Muscle layer of colon (tissue), 2 donors: ENCODE measurements around the gene MYL5.
"Not testable (repeated sequence)": the region's sequence is repeated elsewhere in the genome, so short reads cannot be mapped to it uniquely, and the experiment has no call there.

Experiments used
- H3K27ac ChIP-seq: one replicate; pipeline ENCODE4 v1.7.0; 2013; ENCODE audit warnings: low read depth, mild to moderate bottlenecking, low read length, moderate library complexity
- H3K27me3 ChIP-seq, 2 donors: one replicate each; pipeline ENCODE4 v1.7.0; 2013; ENCODE audit warnings: low read length in 2 of 2, mild to moderate bottlenecking in 2 of 2; ENCODE audit not compliant: insufficient read depth in 2 of 2, control insufficient read depth in 1 of 2
- H3K36me3 ChIP-seq: one replicate; pipeline ENCODE4 v1.7.0; 2013; ENCODE audit warnings: mild to moderate bottlenecking, low read length; ENCODE audit not compliant: insufficient read depth
- H3K4me1 ChIP-seq: one replicate; pipeline ENCODE4 v1.7.0; 2013; ENCODE audit warnings: mild to moderate bottlenecking, low read length; ENCODE audit not compliant: insufficient read depth
- H3K4me3 ChIP-seq, 2 donors: one replicate each; pipeline ENCODE4 v1.7.0; 2013; ENCODE audit warnings: low read length in 2 of 2, low read depth in 1 of 2, mild to moderate bottlenecking in 1 of 2, moderate library complexity in 1 of 2
- H3K9ac ChIP-seq: one replicate; pipeline ENCODE4 v1.7.0; 2013; ENCODE audit warnings: low read length
- H3K9me3 ChIP-seq: one replicate; pipeline ENCODE4 v1.7.0; 2013; ENCODE audit warnings: mild to moderate bottlenecking, low read length
- donor health status: abdominal sarcoma.
- donor health status: Adenocarcinoma of cecum.

Gene MYL5

DNA sequence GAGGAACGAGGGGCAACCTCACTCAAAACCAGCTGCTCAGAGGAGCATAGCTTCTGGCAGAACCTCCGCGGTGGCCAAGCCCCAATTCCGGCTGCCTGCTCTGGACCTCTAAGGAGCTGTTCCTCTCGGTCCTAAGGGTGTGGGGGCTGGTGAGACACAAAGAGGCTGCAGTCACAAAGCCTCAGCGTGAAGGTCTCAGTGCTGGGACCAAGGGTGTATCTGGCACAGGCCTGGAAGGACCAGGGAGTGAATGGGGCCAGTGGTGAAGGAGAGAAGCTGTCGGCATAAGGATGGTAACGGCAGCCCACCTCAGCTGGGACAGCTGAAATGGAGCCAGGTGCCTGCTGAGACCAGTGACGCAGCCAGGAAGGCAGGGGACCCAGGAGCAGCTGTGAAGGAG is 43.7 kb upstream of the MYL5 start:
- Histone ChIP-seq H3K9ac (no peak overlapping the region), H3K36me3 (no peaks in the 10 kb centered on the region), H3K4me3 (no peak overlapping the region), H3K27me3 (peaks cover 0 to 10% of the 10 kb centered on the region in 2 donors), H3K9me3 (no peaks in the 10 kb centered on the region), H3K27ac (no peak overlapping the region), H3K4me1 (no peaks in the 10 kb centered on the region)

DNA sequence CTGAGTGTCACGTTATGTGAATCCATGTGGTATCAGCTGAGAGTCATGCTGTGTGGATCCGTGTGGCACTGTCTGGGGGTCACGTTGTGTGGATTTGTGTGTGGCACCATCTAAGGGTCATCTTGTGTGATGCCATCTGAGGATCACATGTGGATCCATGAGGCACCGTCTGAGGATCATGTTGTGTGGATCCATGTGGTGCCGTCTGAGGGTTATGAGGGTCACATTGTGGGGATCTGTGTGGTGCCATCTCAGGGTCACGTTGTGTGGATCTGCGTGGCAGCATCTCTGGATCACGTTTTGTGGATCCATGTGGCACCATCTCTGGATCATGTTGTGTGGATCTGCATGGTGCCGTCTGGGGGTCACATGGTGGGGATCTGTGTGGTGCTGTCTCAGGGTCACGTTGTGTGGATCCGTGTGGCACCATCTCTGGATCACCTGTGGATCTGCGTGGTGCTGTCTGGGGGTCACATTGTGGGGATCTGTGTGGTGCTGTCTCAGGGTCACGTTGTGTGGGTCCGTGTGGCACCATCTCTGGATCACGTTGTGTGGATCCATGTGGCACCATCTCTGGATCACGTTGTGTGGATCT is 42.0 kb upstream of the MYL5 start:
- H3K27ac ChIP-seq, result no peak overlapping the region
- peaks cover 0 to 10% of the 10 kb centered on the region in 2 donors for H3K27me3 ChIP-seq
- no peaks in the 10 kb centered on the region for H3K9me3 ChIP-seq
- H3K4me1 ChIP-seq, result no peaks in the 10 kb centered on the region
- no peaks in the 10 kb centered on the region for H3K36me3 ChIP-seq
- H3K4me3 ChIP-seq, result no peak overlapping the region
- H3K9ac ChIP-seq, result no peak overlapping the region

DNA sequence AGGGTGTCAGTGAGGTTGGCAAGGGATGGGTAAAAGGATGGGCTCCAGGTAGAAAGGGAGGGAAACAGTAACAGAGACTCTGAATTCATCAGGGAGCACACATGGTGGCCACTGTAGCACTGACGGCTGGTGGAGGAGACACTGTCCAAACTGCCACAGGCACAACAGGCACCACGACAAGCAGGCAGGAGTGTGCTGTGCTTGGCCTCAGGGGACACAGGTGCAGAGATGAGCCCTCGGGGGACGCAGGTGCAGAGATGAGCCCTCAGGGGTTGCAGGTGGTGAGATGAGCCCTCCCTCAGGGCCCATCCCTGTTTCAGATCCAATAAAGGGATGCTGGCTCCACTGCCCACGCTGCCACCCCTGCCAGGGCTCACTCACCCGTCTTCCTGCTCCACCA is 41.4 kb upstream of the MYL5 start:
- Histone ChIP-seq H3K9ac (no peak overlapping the region), H3K4me3 (no peak overlapping the region), H3K4me1 (no peaks in the 10 kb centered on the region), H3K36me3 (no peaks in the 10 kb centered on the region), H3K27me3 (peaks cover 0 to 10% of the 10 kb centered on the region in 2 donors), H3K27ac (no peak overlapping the region), H3K9me3 (no peaks in the 10 kb centered on the region)

DNA sequence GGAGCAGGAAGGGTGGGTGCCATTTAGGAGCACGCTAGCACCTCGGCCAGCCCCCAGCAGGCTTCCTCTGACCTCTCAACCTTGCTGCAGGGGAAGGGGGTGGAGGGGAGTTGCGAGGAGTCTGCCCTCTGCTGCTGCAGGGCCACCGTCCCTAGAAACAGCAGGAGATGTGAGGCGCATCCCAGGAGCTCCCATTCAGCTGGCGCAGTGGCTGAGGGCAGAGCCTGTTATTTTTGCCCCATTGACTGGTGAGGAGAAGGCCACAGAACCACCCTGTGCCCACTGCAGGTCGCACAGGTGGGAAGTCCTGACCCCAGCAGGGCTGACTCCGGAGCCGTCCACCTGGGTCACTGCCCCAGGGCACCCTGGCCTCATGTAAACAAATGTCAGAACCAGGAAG is 40.9 kb upstream of the MYL5 start:
- H3K27ac ChIP-seq, result no peak overlapping the region
- H3K9ac ChIP-seq, result no peak overlapping the region
- no peaks in the 10 kb centered on the region for H3K36me3 ChIP-seq
- H3K9me3 ChIP-seq, result no peaks in the 10 kb centered on the region
- H3K27me3 ChIP-seq, result peaks cover 0 to 10% of the 10 kb centered on the region in 2 donors
- no peak overlapping the region for H3K4me3 ChIP-seq
- no peaks in the 10 kb centered on the region for H3K4me1 ChIP-seq

DNA sequence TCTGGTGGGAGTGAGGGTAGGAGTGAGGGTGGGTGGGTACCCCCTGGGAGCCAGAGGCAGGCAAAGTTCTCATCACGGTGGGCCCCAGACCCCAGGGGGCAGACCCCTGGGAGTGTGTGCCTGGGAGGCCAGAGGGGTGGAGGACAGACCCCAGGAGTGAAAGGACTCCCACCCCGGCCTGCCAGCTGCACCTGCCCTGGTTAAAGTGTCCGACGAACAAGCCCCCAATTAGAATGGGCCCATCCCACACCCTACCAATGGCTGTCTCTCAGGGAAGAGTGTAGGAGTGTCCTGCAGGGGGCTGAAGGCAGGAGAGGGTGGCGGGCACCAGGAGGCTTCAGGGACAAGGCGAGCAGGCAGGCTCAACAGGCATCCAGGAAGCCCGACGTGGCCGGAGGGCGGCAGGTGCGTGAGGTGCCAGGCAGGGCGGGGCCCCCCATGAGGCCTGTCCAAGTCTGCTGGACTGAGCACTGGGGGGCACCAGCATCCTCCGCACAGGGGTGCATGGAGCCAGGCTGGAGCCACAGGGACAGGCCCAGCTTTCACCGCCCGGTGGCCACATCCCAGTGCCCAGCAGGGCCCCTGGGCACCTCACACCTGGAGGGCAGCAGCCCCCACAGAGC is 40.3 kb upstream of the MYL5 start:
- no peaks in the 10 kb centered on the region for H3K36me3 ChIP-seq
- H3K27ac ChIP-seq, result no peak overlapping the region
- H3K4me1 ChIP-seq, result no peaks in the 10 kb centered on the region
- no peak overlapping the region for H3K4me3 ChIP-seq
- peaks cover 0 to 3% of the 10 kb centered on the region in 2 donors for H3K27me3 ChIP-seq
- H3K9ac ChIP-seq, result no peak overlapping the region
- H3K9me3 ChIP-seq, result no peaks in the 10 kb centered on the region

DNA sequence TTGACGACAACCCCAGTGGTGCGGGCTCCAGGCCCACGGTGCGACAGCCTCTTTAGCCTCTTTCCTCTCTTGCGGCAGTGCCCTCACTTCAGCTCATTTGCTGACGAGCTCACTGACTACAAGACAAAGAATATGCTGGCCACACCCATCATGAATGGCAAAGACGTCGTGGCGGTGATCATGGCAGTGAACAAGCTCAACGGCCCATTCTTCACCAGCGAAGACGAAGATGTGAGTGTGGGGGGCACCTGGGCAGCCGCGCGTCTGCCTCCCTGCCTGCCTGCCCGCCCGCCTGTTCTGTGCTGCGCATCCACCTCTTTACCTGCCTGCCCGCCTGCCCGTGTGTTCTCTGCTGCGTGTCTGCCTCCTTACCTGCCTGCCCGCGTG is 39.8 kb upstream of the MYL5 start:
- Histone ChIP-seq H3K4me1 (no peaks in the 10 kb centered on the region), H3K27ac (no peak overlapping the region), H3K9me3 (no peaks in the 10 kb centered on the region), H3K9ac (no peak overlapping the region), H3K4me3 (no peak overlapping the region), H3K36me3 (no peaks in the 10 kb centered on the region), H3K27me3 (no peaks in the 10 kb centered on the region)

DNA sequence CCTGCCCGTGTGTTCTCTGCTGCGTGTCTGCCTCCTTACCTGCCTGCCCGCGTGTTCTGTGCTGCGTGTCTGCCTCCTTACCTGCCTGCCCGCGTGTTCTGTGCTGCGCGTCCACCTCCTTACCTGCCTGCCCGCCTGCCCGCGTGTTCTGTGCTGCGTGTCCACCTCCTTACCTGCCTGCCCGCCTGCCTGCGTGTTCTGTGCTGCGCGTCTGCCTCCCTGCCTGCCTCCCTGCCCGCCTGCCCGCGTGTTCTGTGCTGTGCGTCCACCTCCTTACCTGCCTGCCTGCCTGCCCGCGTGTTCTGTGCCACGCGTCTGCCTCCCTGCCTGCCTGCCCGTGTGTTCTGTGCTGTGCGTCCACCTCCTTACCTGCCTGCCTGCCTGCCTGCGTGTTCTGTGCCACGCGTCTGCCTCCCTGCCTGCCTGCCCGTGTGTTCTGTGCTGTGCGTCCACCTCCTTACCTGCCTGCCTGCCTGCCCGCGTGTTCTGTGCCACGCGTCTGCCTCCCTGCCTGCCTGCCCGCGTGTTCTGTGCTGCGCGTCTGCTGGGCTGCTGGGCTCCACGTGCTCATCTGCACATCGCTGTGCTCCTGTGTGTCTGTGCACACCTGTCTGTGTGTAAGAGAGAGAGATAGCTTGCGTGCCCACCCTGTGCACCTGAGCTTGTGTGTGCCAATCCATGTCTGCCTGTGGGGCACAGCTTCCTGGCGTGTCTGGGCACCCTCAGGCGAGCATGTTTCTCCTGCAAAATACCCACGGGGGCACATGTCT is 39.1 kb upstream of the MYL5 start:
- not testable (repeated sequence) for H3K27me3 ChIP-seq, H3K4me1 ChIP-seq, H3K9ac ChIP-seq, H3K4me3 ChIP-seq, H3K9me3 ChIP-seq, H3K27ac ChIP-seq, H3K36me3 ChIP-seq

DNA sequence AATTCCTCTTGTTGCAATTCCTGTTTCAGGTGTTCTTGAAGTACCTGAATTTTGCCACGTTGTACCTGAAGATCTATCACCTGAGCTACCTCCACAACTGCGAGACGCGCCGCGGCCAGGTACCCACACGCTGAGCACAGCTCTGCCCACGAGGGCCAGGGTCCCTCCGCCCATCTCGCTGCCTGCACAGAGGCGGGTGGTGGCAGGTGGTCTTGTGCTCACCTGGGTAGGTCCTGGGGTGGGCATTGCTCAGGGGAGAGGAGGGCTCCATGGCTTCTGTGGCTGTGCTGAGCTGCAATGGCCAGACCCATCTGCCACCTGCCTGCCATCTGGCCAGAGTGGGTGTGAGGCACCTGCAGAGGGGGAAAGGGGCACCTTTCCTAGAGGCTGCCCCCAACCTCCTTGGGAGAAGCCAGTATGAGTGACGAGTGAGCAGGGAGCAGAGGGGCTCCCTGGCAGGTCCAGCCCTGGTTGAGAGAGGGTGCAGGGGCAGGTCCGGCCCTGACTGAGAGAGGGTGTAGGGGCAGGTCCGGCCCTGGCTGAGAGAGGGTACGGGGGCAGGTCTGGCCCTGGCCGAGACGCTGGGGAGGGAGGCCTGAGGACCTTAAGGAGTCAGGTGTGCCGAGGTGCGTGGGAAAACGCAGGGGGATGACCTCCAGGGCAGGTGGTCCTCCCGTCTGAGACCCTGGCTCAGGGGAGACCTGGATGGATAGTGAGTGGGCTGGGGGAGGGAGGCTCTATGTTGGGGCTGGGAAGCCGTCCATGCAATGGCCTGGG is 38.3 kb upstream of the MYL5 start:
- no peaks in the 10 kb centered on the region for H3K9me3 ChIP-seq
- no peak overlapping the region for H3K4me3 ChIP-seq
- no peaks in the 10 kb centered on the region for H3K4me1 ChIP-seq
- H3K9ac ChIP-seq, result no peak overlapping the region
- H3K36me3 ChIP-seq, result no peaks in the 10 kb centered on the region
- no peaks in the 10 kb centered on the region for H3K27me3 ChIP-seq
- no peak overlapping the region for H3K27ac ChIP-seq

DNA sequence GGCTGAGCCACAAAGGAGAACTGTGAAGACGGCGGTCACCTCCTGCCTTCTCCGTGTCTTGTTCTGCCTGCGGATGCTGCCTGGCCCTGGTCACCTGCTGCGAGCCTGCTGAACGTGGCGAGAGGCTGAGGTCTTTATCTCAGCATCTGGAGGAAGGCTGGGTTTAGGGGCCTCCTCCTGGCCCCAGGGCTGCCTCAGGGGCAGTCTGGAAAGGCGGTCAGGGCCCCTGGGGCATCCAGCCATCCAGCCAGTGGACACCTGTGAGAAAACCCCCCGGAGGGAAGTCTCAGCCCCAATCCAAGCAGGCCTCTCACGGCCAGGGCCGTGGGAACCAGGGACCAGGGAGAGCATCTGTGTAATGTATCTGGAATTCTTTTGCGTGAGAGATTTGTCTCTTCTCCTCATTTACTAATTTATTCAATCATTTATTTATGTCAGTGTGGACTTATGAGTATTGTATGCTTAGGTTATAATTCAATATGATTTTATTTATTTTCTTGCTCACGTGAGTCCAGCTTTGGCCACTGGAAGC is 37.6 kb upstream of the MYL5 start:
- H3K27me3 ChIP-seq, result no peaks in the 10 kb centered on the region
- no peaks in the 10 kb centered on the region for H3K4me1 ChIP-seq
- no peaks in the 10 kb centered on the region for H3K36me3 ChIP-seq
- H3K9me3 ChIP-seq, result no peaks in the 10 kb centered on the region
- H3K9ac ChIP-seq, result no peak overlapping the region
- H3K4me3 ChIP-seq, result no peak overlapping the region
- H3K27ac ChIP-seq, result no peak overlapping the region

DNA sequence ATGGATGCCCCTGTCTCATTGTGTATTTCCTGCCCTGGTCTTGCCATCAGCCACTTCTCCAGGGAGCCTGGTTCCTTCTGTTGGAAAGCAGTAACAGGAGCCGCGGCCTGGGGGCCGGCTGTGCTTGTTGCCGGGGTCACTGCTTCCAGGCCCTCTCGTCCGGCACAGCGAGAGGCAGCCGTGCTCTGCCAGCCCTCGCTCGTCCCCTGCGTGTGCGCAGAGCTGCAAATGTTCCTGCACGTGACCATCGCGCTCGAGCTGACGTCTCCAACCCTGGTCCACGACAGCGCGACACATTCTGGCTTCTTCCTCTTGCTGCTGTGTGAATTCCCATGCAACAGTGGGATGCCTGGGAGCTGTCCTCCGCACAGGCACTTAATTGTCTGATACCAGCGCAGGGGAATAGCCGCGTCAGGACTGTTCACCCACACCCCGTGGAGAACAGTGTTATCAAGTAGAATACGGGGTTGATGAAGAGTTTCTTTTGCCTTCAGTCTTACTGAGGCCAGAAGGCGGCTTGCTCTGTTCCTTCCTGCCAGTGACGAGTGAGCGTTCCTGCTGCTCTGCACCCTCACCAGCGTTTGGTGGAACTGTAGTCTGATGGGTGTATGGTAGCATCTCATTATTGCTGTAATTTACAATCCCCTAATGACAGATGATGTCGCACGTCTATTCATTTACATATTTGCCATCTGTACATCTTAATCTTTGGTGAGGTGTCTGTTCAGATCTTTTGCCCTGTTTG is 36.6 kb upstream of the MYL5 start:
- H3K9me3 ChIP-seq, result no peaks in the 10 kb centered on the region
- H3K27ac ChIP-seq, result no peak overlapping the region
- H3K36me3 ChIP-seq, result no peaks in the 10 kb centered on the region
- H3K4me1 ChIP-seq, result no peaks in the 10 kb centered on the region
- H3K27me3 ChIP-seq, result no peaks in the 10 kb centered on the region
- H3K9ac ChIP-seq, result no peak overlapping the region
- no peak overlapping the region for H3K4me3 ChIP-seq

DNA sequence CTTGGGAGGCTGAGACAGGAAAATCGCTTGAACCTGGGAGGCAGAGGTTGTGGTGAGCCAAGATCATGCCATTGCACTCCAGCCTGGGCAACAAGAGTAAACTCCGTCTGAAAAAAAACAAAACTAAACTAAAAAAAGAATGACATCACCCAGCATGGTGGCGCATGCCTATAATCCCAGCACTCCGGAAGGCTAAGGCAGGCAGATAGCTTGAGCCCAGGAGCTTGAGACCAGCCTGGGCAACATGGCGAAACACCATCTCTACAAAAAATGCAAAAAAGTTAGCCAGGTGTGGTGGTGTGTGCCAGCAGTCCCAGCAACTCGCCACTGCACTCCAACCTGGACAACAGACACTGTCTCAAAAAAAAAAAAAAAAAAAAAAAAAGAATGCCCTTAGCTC is 32.0 kb upstream of the MYL5 start:
- not testable (repeated sequence) for H3K9me3 ChIP-seq, H3K36me3 ChIP-seq, H3K27ac ChIP-seq, H3K9ac ChIP-seq, H3K4me3 ChIP-seq, H3K27me3 ChIP-seq, H3K4me1 ChIP-seq
